B cell (primary cell): Measurements from ENCODE around the gene KIAA0232. TPM values are rescaled to one million over a fixed set of nuclear protein-coding genes. Genes with fewer than 3 reads are reported as not detected.
A peak's percentile ranks its signal among the peaks of the same experiment; 100 is the strongest.

Experiments
- ATAC-seq: fragments of 200-7000 bp; cut with Tn5 transposase; one replicate; pipeline ENCODE4 v1.10.0; 2021; ENCODE audit warnings: low read depth, mild to moderate bottlenecking, moderate number of reproducible peaks, moderate library complexity
- CTCF ChIA-PET: fragments of 350-600 bp; sonication (Branson Sonifier 250); formaldehyde crosslinking; loops from one replicate; lab custom pipeline; 2021; ENCODE audit warnings: antibody characterized with exemption, inconsistent platforms; lab: Charles Lee
- POLR2A ChIA-PET: fragments of 350-600 bp; sonication (Branson Sonifier 250); formaldehyde crosslinking; loops from one replicate; lab custom pipeline; 2021; ENCODE audit warnings: antibody characterized with exemption; lab: Charles Lee
- DNase-seq: peaks from one replicate; pipeline ENCODE4 v3.0.0; 2013
- H2AFZ ChIP-seq: 2 replicates; pipeline ENCODE4 v1.6.1; 2012; ENCODE audit warnings: mild to moderate bottlenecking, low read depth, low read length; ENCODE audit not compliant: insufficient read depth, poor library complexity, severe bottlenecking
- H3K27ac ChIP-seq, 2 donors: 1 replicate in 1 of 2; 2 replicates in 1 of 2; pipeline ENCODE4 v1.5.1; 2012 to 2013; ENCODE audit warnings: low read length in 2 of 2, mild to moderate bottlenecking in 2 of 2, moderate library complexity in 1 of 2
- H3K27me3 ChIP-seq, 4 experiments: fragments of 200-600 bp in 1 of 4; sonication (generic) in 1 of 4; replicated peaks in 1 of 4; 1 replicate in 2 of 4; 2 replicates in 2 of 4; pipeline versions ENCODE4 v1.6.1 to v1.7.0; 2013 to 2016; ENCODE audit warnings: low read length in 3 of 4, mild to moderate bottlenecking in 2 of 4, mixed read lengths in 1 of 4, moderate library complexity in 1 of 4; ENCODE audit not compliant: insufficient read depth in 4 of 4, control insufficient read depth in 3 of 4; ENCODE audit errors: control extremely low read depth in 1 of 4
- H3K36me3 ChIP-seq, 2 experiments: replicated peaks in 1 of 2; 1 replicate in 1 of 2; 2 replicates in 1 of 2; pipeline versions ENCODE4 v1.6.1 to v1.7.1; 2013; ENCODE audit warnings: low read length in 1 of 2; ENCODE audit not compliant: insufficient read depth in 2 of 2, control insufficient read depth in 1 of 2; ENCODE audit errors: control extremely low read depth in 1 of 2, extremely low read depth in 1 of 2
- H3K4me1 ChIP-seq, 2 donors: fragments of 200-600 bp in 1 of 2; sonication (generic) in 1 of 2; 1 replicate in 1 of 2; 2 replicates in 1 of 2; pipeline versions ENCODE4 v1.5.1 to v1.6.1; 2013 to 2017; ENCODE audit warnings: low read length in 2 of 2; ENCODE audit not compliant: control insufficient read depth in 2 of 2, insufficient read depth in 2 of 2
- H3K4me2 ChIP-seq: replicated peaks from 2 replicates; pipeline ENCODE3; 2012; ENCODE audit warnings: mild to moderate bottlenecking, low read depth, low read length; ENCODE audit not compliant: poor library complexity, severe bottlenecking
- H3K4me3 ChIP-seq, 5 experiments: fragments of 200-600 bp in 1 of 5; sonication (generic) in 1 of 5; 1 replicate in 3 of 5; 2 replicates in 2 of 5; pipeline versions ENCODE4 v1.5.1 to v1.7.0; 2011 to 2016; ENCODE audit warnings: low read length in 4 of 5, mild to moderate bottlenecking in 4 of 5, low read depth in 2 of 5, control low read depth in 1 of 5, moderate library complexity in 1 of 5; ENCODE audit not compliant: insufficient read depth in 1 of 5; ENCODE audit errors: control extremely low read depth in 1 of 5, extremely low read depth in 1 of 5
- H3K79me2 ChIP-seq: fragments of 200-600 bp; sonication (generic); one replicate; pipeline ENCODE4 v1.6.0; 2016; ENCODE audit warnings: low read length; ENCODE audit not compliant: control insufficient read depth, insufficient read depth
- H3K9ac ChIP-seq: fragments of 200-600 bp; sonication (generic); 2 replicates; pipeline ENCODE4 v1.6.1; 2017; ENCODE audit warnings: mild to moderate bottlenecking, low read length, moderate library complexity
- H3K9me3 ChIP-seq, 3 donors: one replicate each; pipeline versions ENCODE4 v1.6.1 to v1.7.1; 2013; ENCODE audit warnings: low read length in 2 of 3; ENCODE audit not compliant: control insufficient read depth in 2 of 3, insufficient read depth in 1 of 3; ENCODE audit errors: control extremely low read depth in 1 of 3
- H4K20me1 ChIP-seq: 2 replicates; pipeline ENCODE4 v1.6.0; 2012; ENCODE audit warnings: mild to moderate bottlenecking, low read length; ENCODE audit not compliant: insufficient read depth, control insufficient read depth, poor library complexity, severe bottlenecking
- H3K27ac Mint-ChIP-seq: one replicate; pipeline ENCODE4 v1.8.0; 2021; ENCODE audit warnings: mixed read lengths
- H3K27me3 Mint-ChIP-seq: one replicate; pipeline ENCODE4 v1.8.0; 2021; ENCODE audit warnings: mixed read lengths
- H3K4me1 Mint-ChIP-seq: one replicate; pipeline ENCODE4 v1.8.0; 2021; ENCODE audit warnings: mixed read lengths
- H3K4me3 Mint-ChIP-seq: one replicate; pipeline ENCODE4 v1.8.0; 2021; ENCODE audit warnings: mixed read lengths
- H3K9me3 Mint-ChIP-seq: one replicate; pipeline ENCODE4 v1.8.0; 2022; ENCODE audit warnings: mixed read lengths; ENCODE audit not compliant: insufficient read depth
- CTCF ChIP-seq: fragments of 200-600 bp; IDR thresholded peaks from one replicate; pipeline ENCODE4 v1.8.0; 2022; ENCODE audit warnings: antibody characterized with exemption, mild to moderate bottlenecking
- EZH2 ChIP-seq: IDR thresholded peaks from 2 replicates; pipeline ENCODE4 v1.6.1; 2012; ENCODE audit warnings: borderline replicate concordance, low read depth, mild to moderate bottlenecking, moderate library complexity, low read length; ENCODE audit not compliant: insufficient read depth, poor library complexity, severe bottlenecking
- WGBS: methylation state at CpG from one replicate; pipeline ENCODE4 v1.1.5; 2013; ENCODE audit warnings: missing lambda C conversion rate; ENCODE audit not compliant: insufficient coverage; 5-methylcytosine and 5-hydroxymethylcytosine counted together
- intact Hi-C: fragments of 100-400 bp; cut with micrococcal nuclease; formaldehyde crosslinking; loops from one replicate; pipeline ENCODE4 v1.10.0; 2022
- polyA plus RNA-seq: library from polyadenylated mRNA; depleted of rRNA; stranded (reverse); fragments of >200 nt; gene quantifications from 2 replicates; pipeline ENCODE4 v1.2.3, GENCODE V29; 2012
- total RNA-seq, 2 donors: library from RNA; stranded (reverse); fragments of 120-200 nt in 1 of 2; gene quantifications; 1 replicate in 1 of 2; 2 replicates in 1 of 2; pipeline versions ENCODE4 v1.2.3 to v1.2.4, GENCODE V29; 2013 to 2022

KIAA0232 gene
- total and polyA plus RNA-seq, 2 donors (not counting 1 experiment from before 2014, with no cell fraction given) = 2.9 to 20.8 TPM

- Histone ChIP-seq H3K27ac (peak overlapping the region; percentile 93 to 97), H3K4me2 (peak overlapping the region; percentile 88), H4K20me1 (peaks cover 24% of the 10 kb centered on the region), H3K27me3 (peaks cover 0 to 3% (median 0%) of the 10 kb centered on the region in 4 experiments), H3K9ac (peak overlapping the region; percentile 88), H3K4me3 (peak overlapping the region; percentile 72 to 85 (median 78)), H3K4me1 (peaks cover 33 to 43% of the 10 kb centered on the region in 2 donors), H2AFZ (peak overlapping the region; percentile 71), H3K9me3 (no peaks in the 10 kb centered on the region), H3K79me2 (peaks cover 44% of the 10 kb centered on the region), H3K36me3 (no peaks in the 10 kb centered on the region)
- DNase-seq = no peak
- peaks cover 8% of the 10 kb centered on the region for H3K27me3 Mint-ChIP-seq
- ChIA-PET CTCF (interaction anchor here (0.8 to 5.1 kb wide), 9 partner anchors 9 to 188 kb away, joined by 3 to 41 read pairs (median 9); partner anchors contain the start of genes GRPEL1 and TADA2B), POLR2A (interaction anchor here (0.6 to 2.7 kb wide), 12 partner anchors 15 to 268 kb away, joined by 3 to 12 read pairs (median 6); partner anchors contain the start of genes BLOC1S4, GRPEL1, MRFAP1 and TADA2B)
- peak overlapping the region; percentile 95 for H3K4me3 Mint-ChIP-seq
- TF ChIP-seq CTCF (no peak), EZH2 (no peak)
- intact Hi-C loops = loop anchor here (1.0 to 2.0 kb wide), 7 partner anchors 9 to 268 kb away; partner anchors contain the start of genes GRPEL1, KIAA0232, MRFAP1 and TADA2B
- peaks cover 38% of the 10 kb centered on the region for H3K4me1 Mint-ChIP-seq
- H3K9me3 Mint-ChIP-seq = no peaks in the 10 kb centered on the region
- 46% methylated on average over 15 of the region's 15 CpGs for WGBS
- H3K27ac Mint-ChIP-seq = peak overlapping the region; percentile 94
- no peak for ATAC-seq
Measured at GRCh38 chr4:6908432-6909112, 126.0 kb downstream of the KIAA0232 start.
